A549 treated with DMSO at 1 μM for 4 hours (cell line): Measurements from ENCODE around the gene FSCB. TPM values are rescaled to one million over a fixed set of nuclear protein-coding genes. Genes with fewer than 3 reads are reported as not detected.

Experiments used
- total RNA-seq: library from RNA; stranded (reverse); fragments of 200-300 nt; extraction: Qiagen RNA extraction; gene quantifications from 5 replicates; pipeline ENCODE4 v1.2.3, GENCODE V29; 2022; ENCODE audit warnings: low read depth

Gene FSCB
- not detected in 5 replicates for total RNA-seq

GRCh38 chr14:44507183-44507582 lies at the start of gene FSCB:
Gene FSCB, minus strand, starts transcription at chr14:44507283. Its CDS starts 296 bp downstream, at chr14:44506987.

